Caki2 (cell line): ENCODE data around the gene CPNE8. TPM values are rescaled to one million over a fixed set of nuclear protein-coding genes. Genes with fewer than 3 reads are reported as not detected.

Experiments used
- DNase-seq: peaks from one replicate; pipeline ENCODE4 v3.0.0-alpha.2; 2015; ENCODE audit warnings: low read depth
- in situ Hi-C: cut with HindIII; loops from 2 replicates; pipeline ENCODE4 v1.10.0; 2016; ENCODE audit warnings: low sequenced_read_pairs, low pct_unique_long_range_greater_than_20kb, mixed read lengths
- total RNA-seq: library from RNA; depleted of rRNA; stranded (reverse); fragments of >200 nt; shearing (Covaris generic); gene quantifications from 2 replicates; pipeline ENCODE4 v1.2.3, GENCODE V29; 2014; ENCODE audit warnings: low replicate concordance

The CPNE8 gene
- total RNA-seq, 1 experiment from 2014 or later: 20.4 TPM

DNA sequence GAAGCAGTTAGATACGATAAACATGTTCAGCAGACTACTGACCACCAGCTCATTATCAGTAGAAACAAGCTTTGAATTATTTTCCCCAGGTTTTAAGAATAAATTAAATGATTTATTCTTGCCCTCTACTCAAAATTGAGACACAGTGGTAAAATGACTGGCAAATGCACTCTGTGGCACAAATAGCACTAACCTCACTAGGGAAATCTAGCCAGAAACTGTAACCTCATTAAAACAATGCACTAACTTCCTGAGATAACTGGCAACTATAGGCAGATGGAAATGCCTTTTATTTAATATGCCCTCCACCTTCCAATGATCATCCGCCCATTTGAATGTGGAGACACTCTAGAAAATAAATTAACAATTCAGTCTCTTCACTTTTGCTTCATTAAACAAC lies 33.2 kb downstream of the CPNE8 start:
- DNase-seq: no peak
- in situ Hi-C loops: no loop called here

DNA sequence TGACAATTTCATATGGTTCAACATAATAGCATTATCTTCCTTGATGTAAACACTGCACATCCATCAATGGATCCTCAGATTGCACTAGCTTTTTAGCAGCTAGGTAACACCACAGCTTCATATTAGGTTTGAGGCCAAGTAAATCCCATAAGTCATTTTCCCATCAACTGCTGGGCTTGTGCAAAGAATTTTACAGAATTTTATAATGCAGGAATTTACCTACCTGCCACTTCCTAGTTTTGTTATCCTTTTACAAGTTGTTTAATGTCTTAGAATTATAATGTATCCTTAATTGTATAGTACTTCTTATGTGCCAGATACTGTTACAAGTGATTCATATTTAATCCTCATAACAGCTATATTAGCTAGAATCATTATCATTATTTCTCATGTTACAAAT lies 36.4 kb downstream of the CPNE8 start:
- in situ Hi-C loops: no loop called here
- DNase-seq: no peak

DNA sequence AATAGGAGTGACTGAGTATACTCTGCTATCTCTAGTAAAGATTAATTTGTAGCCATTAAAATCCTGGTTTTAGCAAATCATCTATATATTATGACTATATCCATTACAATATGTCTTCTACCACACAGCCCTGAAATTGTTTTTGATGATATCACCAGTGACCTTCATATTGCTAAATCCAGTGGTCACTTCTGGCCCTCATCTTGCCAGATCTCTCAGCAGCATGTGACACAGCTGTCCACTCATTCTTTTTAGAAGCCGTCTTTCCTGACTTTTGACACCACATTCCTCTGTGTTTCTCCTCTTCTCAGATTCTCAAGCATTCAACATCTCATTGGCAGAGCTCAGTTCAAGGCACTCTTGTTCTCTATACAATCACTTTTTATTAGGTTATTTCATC lies 54.9 kb downstream of the CPNE8 start:
- DNase-seq: no peak
- in situ Hi-C loops: no loop called here

DNA sequence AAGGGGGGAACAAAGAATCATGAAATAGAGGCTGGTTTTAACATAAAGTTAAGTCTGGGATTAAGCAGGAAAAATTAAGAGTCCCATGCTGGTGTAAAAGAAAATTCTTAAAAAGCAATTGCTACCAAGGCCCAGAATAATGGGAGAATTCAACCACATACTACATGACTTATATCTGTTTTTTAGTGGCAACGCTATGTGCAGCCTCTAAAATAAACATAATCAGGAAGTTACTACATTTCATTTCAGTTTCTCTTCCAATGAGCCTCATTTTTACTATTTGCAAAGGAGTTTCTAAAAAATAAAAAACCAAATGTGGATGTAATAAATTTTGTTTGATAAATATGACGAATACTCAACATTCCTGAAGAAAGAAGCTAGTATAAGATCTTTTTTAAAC lies 58.1 kb downstream of the CPNE8 start:
- in situ Hi-C loops: no loop called here
- no peak for DNase-seq

DNA sequence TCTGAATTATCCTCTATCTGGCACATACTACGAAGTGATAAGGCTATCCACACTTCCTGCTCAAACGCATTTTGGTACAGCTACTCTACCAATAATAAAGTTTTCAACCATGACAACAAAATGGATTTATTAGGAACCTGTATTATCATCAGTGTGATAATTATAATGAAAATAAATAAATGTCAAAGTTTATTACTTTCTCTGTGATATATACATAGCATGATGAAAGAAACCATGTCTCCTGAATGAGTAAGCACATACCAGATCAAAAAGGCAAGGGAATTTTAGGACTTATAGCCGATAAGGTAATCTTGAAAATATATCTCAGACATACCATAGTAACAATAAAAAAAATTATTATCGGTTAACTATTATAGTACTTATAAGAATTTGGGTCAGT lies 61.1 kb downstream of the CPNE8 start:
- DNase-seq: no peak
- in situ Hi-C loops: no loop called here

DNA sequence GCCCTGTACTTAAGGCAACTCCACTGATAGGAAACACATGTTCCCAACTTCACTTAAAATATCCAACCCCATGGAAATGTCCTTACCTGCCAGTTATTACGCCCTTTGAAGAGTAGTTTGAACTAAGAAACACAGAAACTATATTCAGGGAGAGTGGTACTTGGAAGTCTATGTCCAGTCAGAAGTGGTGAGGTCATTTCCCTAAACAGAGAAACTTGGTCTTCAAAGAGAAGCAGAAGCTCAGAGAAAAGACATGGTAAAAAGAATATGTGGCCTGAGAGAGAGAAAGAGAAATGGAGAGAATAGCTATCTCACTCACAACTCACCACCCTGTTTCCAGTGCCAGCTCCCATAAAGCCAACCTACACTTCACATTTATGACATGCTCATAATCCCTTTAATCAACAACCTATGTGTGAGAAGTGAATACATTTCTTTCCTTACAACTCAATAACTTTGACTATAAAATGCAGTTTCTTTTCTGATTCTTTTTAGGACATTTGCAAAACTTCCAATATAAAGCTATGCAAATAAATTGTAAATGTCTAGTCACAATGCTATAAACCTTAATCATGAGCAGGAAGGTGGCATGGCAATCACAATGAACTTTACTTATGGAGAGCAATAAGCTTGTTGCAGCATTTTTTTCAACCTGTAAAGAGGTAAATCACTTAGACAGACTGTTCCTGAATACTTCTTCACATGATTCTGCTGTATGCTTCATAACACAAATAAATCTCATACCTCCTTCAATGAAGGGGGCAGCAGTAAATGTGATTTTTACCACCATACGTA lies 67.1 kb downstream of the CPNE8 start:
- DNase-seq: no peak
- in situ Hi-C loops: no loop called here

DNA sequence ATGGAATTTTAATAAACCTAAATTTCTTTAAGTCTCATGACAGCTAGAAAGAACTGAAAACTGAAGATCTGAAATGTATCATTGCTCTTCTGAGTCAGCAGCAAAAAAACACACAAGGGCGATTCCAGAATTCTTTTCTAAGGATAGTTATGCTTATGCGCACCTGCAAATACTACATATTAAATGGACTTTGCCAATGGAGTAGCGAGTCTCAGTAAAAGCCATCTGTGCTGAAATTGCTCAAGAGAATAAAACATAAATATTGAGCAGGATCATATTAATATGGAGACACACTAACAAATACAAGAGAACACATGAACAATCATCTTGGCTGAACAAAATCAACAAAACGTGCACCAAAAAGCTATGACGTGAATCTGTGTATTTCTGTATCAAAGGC lies 73.7 kb downstream of the CPNE8 start:
- no peak for DNase-seq
- in situ Hi-C loops: no loop called here

DNA sequence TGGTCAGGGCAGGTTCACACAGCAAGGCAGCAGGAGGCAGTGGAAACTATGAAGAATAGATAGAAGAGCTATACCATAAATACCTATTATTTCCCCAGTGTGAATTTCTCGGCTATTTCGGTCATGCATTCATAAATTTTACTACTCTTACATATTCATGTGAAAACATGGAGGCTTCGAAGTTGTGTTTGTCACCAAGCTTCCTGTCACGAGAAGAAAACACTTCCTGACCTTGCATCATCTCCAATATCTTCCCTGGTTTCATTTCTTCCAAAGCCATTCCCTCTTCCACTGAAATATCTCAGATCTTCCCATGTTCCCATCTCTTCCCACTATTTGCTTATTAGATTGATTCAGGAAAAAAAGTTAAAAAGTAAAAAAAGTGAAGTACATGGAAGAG lies 80.4 kb downstream of the CPNE8 start:
- no peak for DNase-seq
- in situ Hi-C loops: no loop called here

DNA sequence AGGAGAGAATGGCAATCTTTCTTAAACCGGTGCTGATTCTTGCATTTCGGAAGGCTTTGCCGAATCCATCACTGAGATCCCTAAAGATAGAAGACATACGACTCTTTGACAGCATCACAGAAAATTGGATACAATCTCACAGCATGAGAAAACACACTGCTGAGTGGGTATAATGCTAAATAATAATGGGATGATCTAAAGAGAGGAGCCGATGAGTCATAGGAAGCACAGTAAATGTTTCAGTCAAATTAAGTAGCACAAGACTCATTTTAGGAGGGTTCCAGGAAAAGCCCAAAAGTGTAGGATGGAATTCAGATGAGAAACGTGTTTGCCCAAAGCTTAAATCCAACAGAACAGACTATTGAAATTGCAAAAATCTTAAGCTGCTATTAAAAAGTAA lies 81.7 kb downstream of the CPNE8 start:
- in situ Hi-C loops: no loop called here
- DNase-seq: no peak

DNA sequence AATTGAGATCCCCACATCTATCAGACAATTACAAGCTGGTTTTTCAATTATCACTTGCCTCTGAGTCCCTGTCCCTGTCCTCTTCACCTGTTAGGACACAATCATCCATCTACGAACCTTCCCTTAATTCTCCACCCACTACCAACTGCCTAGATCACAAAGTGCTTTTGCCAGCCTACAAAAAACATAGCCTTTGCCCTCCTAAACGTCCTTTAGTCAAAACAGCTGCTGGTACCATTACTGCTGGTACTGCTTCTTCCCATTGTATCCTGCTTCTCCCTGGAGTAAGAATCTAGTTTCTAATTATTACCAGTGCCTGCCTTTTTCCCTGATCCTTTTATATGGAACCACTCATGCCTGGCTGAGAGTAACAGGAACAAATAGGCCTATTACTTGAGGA lies 82.1 kb downstream of the CPNE8 start:
- in situ Hi-C loops: no loop called here
- no peak for DNase-seq

DNA sequence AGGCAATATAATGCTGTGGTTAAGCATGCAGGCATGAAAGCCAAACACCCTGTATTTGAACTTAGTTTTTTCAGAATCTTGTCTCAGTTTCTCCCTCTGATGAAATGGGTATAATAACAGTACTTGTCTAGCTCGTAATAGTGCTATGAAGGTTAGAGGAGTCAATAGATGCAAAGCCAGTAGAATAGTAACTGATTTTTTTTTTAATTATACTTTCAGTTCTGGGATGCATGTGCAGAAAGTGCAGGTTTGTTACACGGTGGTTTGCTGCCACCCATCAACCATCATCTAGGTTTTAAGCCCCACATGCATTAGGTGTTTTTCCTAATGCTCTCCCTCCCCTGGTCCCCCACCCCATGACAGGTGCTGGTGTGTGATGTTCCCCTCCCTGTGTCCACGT lies 87.4 kb downstream of the CPNE8 start:
- no peak for DNase-seq
- in situ Hi-C loops: no loop called here

DNA sequence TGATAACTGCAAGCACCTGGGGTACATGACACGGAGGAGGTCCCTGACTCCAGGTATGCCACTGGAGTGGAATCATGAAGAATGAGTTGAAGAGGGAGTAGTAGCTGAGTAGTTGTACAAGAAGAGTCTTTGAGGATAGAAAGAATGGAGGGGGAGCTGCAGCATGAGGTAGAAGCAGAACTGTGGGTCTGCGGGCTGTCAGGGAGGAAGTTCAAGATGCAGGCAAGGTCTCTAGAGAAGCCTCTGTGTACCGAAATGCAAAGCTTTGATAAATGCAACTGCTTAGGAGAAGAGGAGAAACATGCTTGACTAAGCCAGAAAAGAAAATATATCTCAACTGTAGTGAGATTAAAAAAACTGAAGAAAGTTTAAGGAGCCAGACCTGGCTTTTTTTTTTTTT lies 91.5 kb downstream of the CPNE8 start:
- no peak for DNase-seq
- in situ Hi-C loops: no loop called here

DNA sequence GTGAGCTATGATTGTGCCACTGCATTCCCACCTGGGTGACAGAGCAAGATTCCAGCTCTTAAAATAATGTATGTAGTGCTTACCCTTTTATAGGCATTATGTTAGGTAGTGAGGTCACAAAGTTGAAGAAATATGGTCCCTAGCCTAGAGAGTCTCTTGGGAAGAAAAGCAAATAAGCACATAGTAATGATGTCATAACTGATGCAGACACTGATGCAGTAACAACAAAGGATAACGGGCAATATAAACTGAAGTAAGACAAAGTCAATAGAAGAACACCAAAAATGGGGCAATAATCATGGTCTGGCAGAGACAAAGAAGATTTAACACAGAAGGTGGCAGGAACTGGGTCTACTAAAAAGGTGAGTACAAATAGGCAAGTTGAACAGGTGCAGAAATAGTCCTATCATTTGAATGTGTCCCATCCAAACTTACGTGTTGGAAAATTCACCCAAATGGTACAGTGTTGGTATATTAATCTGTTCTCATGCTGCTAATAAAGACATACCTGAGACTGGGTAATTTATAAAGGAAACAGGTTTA lies 93.5 kb downstream of the CPNE8 start:
- in situ Hi-C loops: no loop called here
- no peak for DNase-seq

DNA sequence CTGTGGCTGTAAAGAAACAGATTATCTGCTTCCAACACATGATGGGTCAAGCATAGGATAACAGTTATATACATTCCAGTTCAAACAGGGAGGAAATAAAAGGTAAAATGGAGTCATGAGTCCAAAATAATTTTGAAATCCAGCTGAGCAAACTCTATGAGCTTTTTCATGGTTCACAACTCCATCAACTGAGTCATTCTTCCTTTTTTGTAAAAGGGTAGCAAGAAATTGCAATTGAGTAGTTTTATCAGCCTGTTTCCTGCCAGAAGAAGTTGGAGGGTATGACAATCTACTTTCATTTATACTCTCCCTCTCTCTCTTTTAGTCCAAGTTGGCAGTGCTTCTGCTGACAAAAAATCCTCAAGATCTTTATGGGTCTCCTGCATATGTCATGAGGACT lies 95.6 kb downstream of the CPNE8 start:
- no peak for DNase-seq
- in situ Hi-C loops: no loop called here

DNA sequence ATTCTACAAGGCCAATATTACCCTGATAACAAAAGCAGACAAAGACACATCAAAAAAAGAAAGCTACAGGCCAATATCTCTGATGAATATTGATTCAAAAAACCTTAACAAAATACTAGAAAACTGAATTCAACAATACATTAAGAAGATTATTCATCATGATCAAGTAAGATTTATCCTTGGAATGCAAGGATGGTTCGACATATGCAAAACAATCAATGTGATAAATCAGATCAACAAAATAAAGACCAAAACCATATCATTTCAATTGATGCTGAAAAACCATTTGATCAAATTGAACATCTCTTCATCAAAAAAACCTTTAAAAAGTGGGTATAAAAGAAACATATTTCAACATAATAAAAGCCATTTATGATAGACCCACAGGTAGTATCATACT lies 117.3 kb downstream of the CPNE8 start:
- in situ Hi-C loops: no loop called here
- peak; percentile 23 for DNase-seq

DNA sequence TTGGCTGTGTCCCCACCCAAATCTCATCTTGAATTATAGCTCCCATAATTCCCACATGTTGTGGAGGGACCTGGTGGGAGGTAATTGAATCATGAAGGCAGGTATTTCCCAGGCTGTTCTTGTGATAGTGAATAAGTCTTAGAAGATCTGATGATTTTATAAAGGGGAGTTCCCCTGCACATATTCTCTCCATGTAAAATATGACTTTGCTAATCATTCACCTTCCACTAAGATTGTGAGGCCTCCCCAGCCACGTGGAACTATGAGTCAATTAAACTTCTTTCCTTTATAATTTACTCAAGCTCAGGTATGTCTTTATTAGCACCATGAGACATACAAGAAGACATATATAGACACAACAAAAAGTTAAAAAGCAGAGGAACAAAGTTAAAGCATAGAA lies 120.0 kb downstream of the CPNE8 start:
- DNase-seq: peak; percentile 18
- in situ Hi-C loops: no loop called here

DNA sequence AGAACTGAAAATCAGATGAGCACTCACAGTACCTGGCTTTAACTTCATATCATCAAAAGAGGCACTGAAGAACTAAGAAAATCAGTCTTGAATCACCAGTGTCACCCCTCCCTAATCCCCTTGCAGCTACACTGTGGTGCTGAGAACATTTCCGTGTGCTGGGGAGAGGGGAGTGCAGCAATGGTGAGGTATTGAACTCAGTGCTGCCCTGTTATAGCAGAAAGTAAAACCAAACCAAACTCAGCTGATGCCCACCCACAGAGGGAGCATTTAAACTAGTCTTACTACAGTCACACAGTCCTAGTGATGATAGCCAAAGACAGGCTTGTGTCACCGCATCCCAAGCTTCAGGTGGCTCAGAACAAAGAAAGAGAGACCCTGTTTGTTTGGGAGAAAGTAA lies 122.1 kb downstream of the CPNE8 start:
- no peak for DNase-seq
- in situ Hi-C loops: no loop called here

DNA sequence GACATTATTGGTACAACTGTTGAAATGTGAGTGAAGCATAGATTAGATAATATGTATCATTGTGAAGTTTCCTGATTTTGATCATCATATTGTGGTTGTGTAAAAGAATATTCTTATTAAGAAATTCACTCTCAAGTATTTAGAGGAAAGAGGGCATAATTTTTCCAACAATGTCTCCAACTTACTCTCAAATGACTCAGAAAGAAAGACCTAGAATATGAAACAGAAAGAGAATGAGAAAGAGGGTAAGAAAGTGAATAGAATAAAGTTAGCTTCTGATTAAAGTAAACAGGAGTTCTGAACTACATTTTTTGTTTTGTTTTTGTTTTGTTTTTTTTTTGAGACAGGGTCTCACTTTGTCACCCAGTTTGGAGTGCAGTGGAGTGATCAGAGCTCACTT lies 123.0 kb downstream of the CPNE8 start:
- DNase-seq: no peak
- in situ Hi-C loops: no loop called here

DNA sequence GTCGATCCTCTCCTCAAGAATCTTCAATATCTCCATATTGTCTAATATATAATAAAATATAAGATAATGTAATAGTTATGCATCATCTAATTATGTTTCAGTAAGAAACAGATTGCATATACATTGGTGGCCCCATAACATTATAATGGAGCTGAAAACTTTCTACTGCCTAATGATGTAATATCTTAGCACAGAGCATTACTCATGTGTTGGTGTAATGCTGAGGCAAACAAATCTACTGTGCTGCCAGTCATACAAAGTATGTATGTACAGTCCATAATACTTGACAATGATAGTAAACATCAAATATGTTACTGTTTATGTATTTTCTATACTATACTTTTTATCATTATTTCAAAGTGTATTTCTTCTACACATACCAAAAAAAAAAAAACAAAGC lies 128.7 kb downstream of the CPNE8 start:
- in situ Hi-C loops: no loop called here
- no peak for DNase-seq

DNA sequence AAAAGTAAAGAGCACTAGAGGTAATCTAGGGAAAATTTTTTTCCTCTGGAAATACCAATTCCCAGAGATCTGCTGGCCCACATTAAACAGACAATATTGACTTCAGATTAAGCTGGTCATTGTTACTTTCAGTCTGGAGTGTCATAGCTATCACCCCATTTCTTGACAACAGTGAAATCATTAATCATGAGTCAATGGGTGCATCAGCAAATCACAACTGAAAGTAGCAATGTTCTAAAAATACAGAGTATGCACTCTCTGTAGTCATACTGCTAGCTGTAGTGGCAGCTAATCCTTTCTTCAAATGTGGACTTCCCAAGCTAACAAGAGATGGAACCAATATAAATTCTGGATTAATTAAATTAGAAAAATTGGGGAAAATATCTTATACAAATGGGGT lies 129.9 kb downstream of the CPNE8 start:
- in situ Hi-C loops: no loop called here
- DNase-seq: no peak
